GM18499 (cell line): ENCODE results near the gene TMEM182.

Experiments
- ATAC-seq: cut with Tn5 transposase; IDR thresholded peaks from one replicate; pipeline ENCODE4 v1.9.1; 2021; ENCODE audit warnings: moderate number of reproducible peaks; ENCODE audit not compliant: insufficient read depth, unreplicated experiment

Gene TMEM182

GRCh38 chr2:102764083-102764482, 2.3 kb downstream of the TMEM182 start:
- no peak for ATAC-seq

GRCh38 chr2:102765061-102765460, 3.2 kb downstream of the TMEM182 start:
- no peak for ATAC-seq

GRCh38 chr2:102768253-102768652, 6.4 kb downstream of the TMEM182 start:
- no peak for ATAC-seq

- ATAC-seq = no peak
Observed at GRCh38 chr2:102768892-102769291, 7.1 kb downstream of the TMEM182 start.

- no peak for ATAC-seq
Observed at GRCh38 chr2:102770506-102770905, 8.7 kb downstream of the TMEM182 start.

GRCh38 chr2:102771114-102771513, 9.3 kb downstream of the TMEM182 start:
- ATAC-seq = no peak

- no peak for ATAC-seq
Observed at GRCh38 chr2:102772659-102773058, 10.8 kb downstream of the TMEM182 start.

GRCh38 chr2:102773149-102773705, 11.4 kb downstream of the TMEM182 start:
- ATAC-seq = no peak

- ATAC-seq = no peak
Observed at GRCh38 chr2:102778260-102778659, 16.4 kb downstream of the TMEM182 start.

GRCh38 chr2:102780467-102780866, 18.6 kb downstream of the TMEM182 start:
- ATAC-seq = no peak

GRCh38 chr2:102782187-102782586, 20.4 kb downstream of the TMEM182 start:
- ATAC-seq = no peak

GRCh38 chr2:102782933-102783332, 21.1 kb downstream of the TMEM182 start:
- ATAC-seq = no peak

- ATAC-seq = no peak
Observed at GRCh38 chr2:102783506-102784183, 21.8 kb downstream of the TMEM182 start.

- ATAC-seq = no peak
Observed at GRCh38 chr2:102784940-102785339, 23.1 kb downstream of the TMEM182 start.

GRCh38 chr2:102788216-102788884, 26.5 kb downstream of the TMEM182 start:
- no peak for ATAC-seq

GRCh38 chr2:102788885-102789260, 27.0 kb downstream of the TMEM182 start:
- no peak for ATAC-seq

GRCh38 chr2:102789349-102790090, 27.7 kb downstream of the TMEM182 start:
- ATAC-seq = no peak

GRCh38 chr2:102790091-102790455, 28.2 kb downstream of the TMEM182 start:
- ATAC-seq = no peak

GRCh38 chr2:102792568-102793208, 30.9 kb downstream of the TMEM182 start:
- no peak for ATAC-seq

- ATAC-seq = no peak
Observed at GRCh38 chr2:102795641-102796040, 33.8 kb downstream of the TMEM182 start.

GRCh38 chr2:102796337-102796736, 34.5 kb downstream of the TMEM182 start:
- no peak for ATAC-seq
